ENCODE data around the gene C10orf120. TPM values are rescaled to one million over a fixed set of nuclear protein-coding genes. Genes with fewer than 3 reads are reported as not detected.

Gene C10orf120
- total RNA-seq, 2 experiments from 2014 or later: not detected

DNA sequence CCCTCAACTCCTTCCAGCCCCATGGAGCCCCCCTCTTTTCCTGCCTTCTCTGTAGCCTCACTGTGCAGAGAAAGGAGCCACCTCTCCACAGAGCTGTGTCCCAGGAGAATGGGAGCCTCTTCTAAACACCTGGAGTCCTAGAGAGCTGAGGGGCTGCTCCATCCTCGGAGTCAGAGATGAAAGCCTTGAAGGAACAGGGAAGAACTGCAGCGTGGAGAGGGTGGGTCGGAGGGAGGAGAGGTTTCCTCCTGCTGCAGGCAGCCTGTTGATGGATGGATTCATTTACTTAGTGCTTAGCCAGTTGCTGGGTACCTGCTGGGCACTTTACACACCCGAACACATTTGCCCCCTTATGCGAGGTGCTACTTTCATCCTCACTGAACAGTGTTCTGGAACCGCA is 39.0 kb downstream of the C10orf120 start:
- POLR2A ChIA-PET: no interaction called here
- H4K20me1 ChIP-seq (ENCODE audit: insufficient read depth, low read length): no peaks in the 10 kb centered on the region

GRCh38 chr10:122659651-122660050 is 40.0 kb downstream of the C10orf120 start:
- Histone ChIP-seq H3K27ac (ENCODE audit: low read depth, low read length, poor library complexity, severe bottlenecking) (no peak overlapping the region), H2AFZ (ENCODE audit: low read length) (no peak overlapping the region), H3K9me2 (ENCODE audit: insufficient read depth, low read length) (no peaks in the 10 kb centered on the region), H3K79me2 (ENCODE audit: insufficient read depth, low read depth, low read length) (no peaks in the 10 kb centered on the region), H4K20me1 (ENCODE audit: insufficient read depth, low read length) (no peaks in the 10 kb centered on the region), H3K9me3 (ENCODE audit: low read length) (no peaks in the 10 kb centered on the region), H3K4me3 (ENCODE audit: low read depth, low read length, poor library complexity, severe bottlenecking) (no peak overlapping the region), H3K4me2 (ENCODE audit: low read length) (no peak overlapping the region), H3K36me3 (ENCODE audit: insufficient read depth, low read length) (no peaks in the 10 kb centered on the region), H3K4me1 (ENCODE audit: insufficient read depth, low read length, poor library complexity, severe bottlenecking) (no peaks in the 10 kb centered on the region)
- TF ChIP-seq EZH2phosphoT487 (IDR thresholded peaks at IDR 0.05; ENCODE audit: borderline replicate concordance, low read depth, low read length) (no peak), CTCF (conservative IDR thresholded peaks at IDR 0.05; ENCODE audit: low read length) (no peak)
- intact Hi-C loops (cut with micrococcal nuclease; ENCODE audit: unreplicated experiment): no loop called here
- no peak for DNase-seq (ENCODE audit: low spot score)
- POLR2A ChIA-PET: no interaction called here
- CTCF ChIA-PET (ENCODE audit: unreplicated experiment): no interaction called here
- BruUV-seq (replicated peaks): no TSS peak

More for the DNA sequence above, 39.0 kb downstream of the C10orf120 start:
- Histone ChIP-seq H3K4me1 (ENCODE audit: insufficient read depth, low read length, poor library complexity, severe bottlenecking) (no peaks in the 10 kb centered on the region), H3K79me2 (ENCODE audit: insufficient read depth, low read depth, low read length) (no peaks in the 10 kb centered on the region), H3K9me3 (ENCODE audit: low read length) (no peaks in the 10 kb centered on the region), H3K27ac (ENCODE audit: low read depth, low read length, poor library complexity, severe bottlenecking) (no peak overlapping the region), H3K36me3 (ENCODE audit: insufficient read depth, low read length) (no peaks in the 10 kb centered on the region), H3K4me3 (ENCODE audit: low read depth, low read length, poor library complexity, severe bottlenecking) (no peak overlapping the region), H3K4me2 (ENCODE audit: low read length) (no peak overlapping the region), H3K9me2 (ENCODE audit: insufficient read depth, low read length) (no peaks in the 10 kb centered on the region), H2AFZ (ENCODE audit: low read length) (no peak overlapping the region)
- no peak for DNase-seq (ENCODE audit: low spot score)
- intact Hi-C loops (cut with micrococcal nuclease; ENCODE audit: unreplicated experiment): no loop called here
- CTCF ChIA-PET (ENCODE audit: unreplicated experiment): no interaction called here
- no peak for TF ChIP-seq CTCF (conservative IDR thresholded peaks at IDR 0.05; ENCODE audit: low read length)
- TF ChIP-seq EZH2phosphoT487 (IDR thresholded peaks at IDR 0.05; ENCODE audit: borderline replicate concordance, low read depth, low read length): no peak
- BruUV-seq (replicated peaks): no TSS peak

- Histone ChIP-seq H4K20me1 (ENCODE audit: insufficient read depth, low read length) (no peaks in the 10 kb centered on the region), H3K4me1 (ENCODE audit: insufficient read depth, low read length, poor library complexity, severe bottlenecking) (no peaks in the 10 kb centered on the region), H3K79me2 (ENCODE audit: insufficient read depth, low read depth, low read length) (no peaks in the 10 kb centered on the region), H3K27ac (ENCODE audit: low read depth, low read length, poor library complexity, severe bottlenecking) (no peak overlapping the region), H3K9me2 (ENCODE audit: insufficient read depth, low read length) (no peaks in the 10 kb centered on the region), H3K9me3 (ENCODE audit: low read length) (no peaks in the 10 kb centered on the region), H3K4me3 (ENCODE audit: low read depth, low read length, poor library complexity, severe bottlenecking) (no peak overlapping the region), H3K36me3 (ENCODE audit: insufficient read depth, low read length) (no peaks in the 10 kb centered on the region), H2AFZ (ENCODE audit: low read length) (no peak overlapping the region), H3K4me2 (ENCODE audit: low read length) (no peak overlapping the region)
- POLR2A ChIA-PET: no interaction called here
- CTCF ChIA-PET (ENCODE audit: unreplicated experiment): no interaction called here
- no peak for DNase-seq (ENCODE audit: low spot score)
- intact Hi-C loops (cut with micrococcal nuclease; ENCODE audit: unreplicated experiment): no loop called here
- TF ChIP-seq CTCF (conservative IDR thresholded peaks at IDR 0.05; ENCODE audit: low read length): no peak
- no peak for TF ChIP-seq EZH2phosphoT487 (IDR thresholded peaks at IDR 0.05; ENCODE audit: borderline replicate concordance, low read depth, low read length)
- no TSS peak for BruUV-seq (replicated peaks)
These were observed 40.5 kb downstream of the C10orf120 start for GRCh38 chr10:122659126-122659525.

All from OCI-LY7 (cell line).